Measurements from ENCODE around the gene HELB. TPM values are rescaled to one million over a fixed set of nuclear protein-coding genes. Genes with fewer than 3 reads are reported as not detected.

Gene HELB
- total RNA-seq, 1 experiment from 2014 or later = 10.7 TPM

GRCh38 chr12:66340131-66340530, 37.8 kb downstream of the HELB start:
- H4K91ac ChIP-seq (ENCODE audit: insufficient read length, low read depth, low read length) = no peak overlapping the region
- H3K18ac ChIP-seq (ENCODE audit: insufficient read length, low read depth, low read length) = no peak overlapping the region
- H3K27ac ChIP-seq (ENCODE audit: insufficient read length, low read depth, low read length) = no peak overlapping the region
- no peaks in the 10 kb centered on the region for H3K4me1 ChIP-seq (ENCODE audit: insufficient read depth, low read length)
- H2BK12ac ChIP-seq (ENCODE audit: insufficient read length, low read depth, low read length) = no peak overlapping the region
- Mint-ChIP-seq H3K27ac (no peak overlapping the region), H3K9me3 (peaks cover 18 to 26% of the 10 kb centered on the region in 2 experiments), H3K4me1 (no peaks in the 10 kb centered on the region), H3K27me3 (ENCODE audit: low read depth) (no peaks in the 10 kb centered on the region), H3K36me3 (ENCODE audit: insufficient read depth in 1 of 3, low read depth in 3 of 3) (peaks cover 40 to 58% (median 50%) of the 10 kb centered on the region in 3 experiments), H3K4me3 (no peak overlapping the region)
- no peak overlapping the region for H3T11ph ChIP-seq (ENCODE audit: low read length)
- H2BK120ac ChIP-seq (ENCODE audit: low read depth, low read length, poor library complexity, severe bottlenecking) = no peak overlapping the region
- H3K4me2 ChIP-seq (ENCODE audit: insufficient read depth, insufficient read length, low read length) = no peak overlapping the region
- no peak overlapping the region for H3K23ac ChIP-seq (ENCODE audit: insufficient read length, low read depth, low read length)
- WGBS (ENCODE audit: extremely low coverage, insufficient read length, low lambda C conversion rate) = no CpG with 5 or more reads among the region's 2 CpGs
- no peaks in the 10 kb centered on the region for H3K79me1 ChIP-seq (ENCODE audit: insufficient read depth, low read depth, low read length, poor library complexity, severe bottlenecking)
- H2AK5ac ChIP-seq (ENCODE audit: insufficient read length, low read length) = no peak overlapping the region
- H3K79me2 ChIP-seq (ENCODE audit: insufficient read depth, low read length) = no peaks in the 10 kb centered on the region
- H3K23me2 ChIP-seq (ENCODE audit: insufficient read length, low read depth, low read length, poor library complexity, severe bottlenecking) = peaks cover 3% of the 10 kb centered on the region
- H3K4ac ChIP-seq (ENCODE audit: low read depth, low read length) = no peak overlapping the region
- no peak overlapping the region for H4K8ac ChIP-seq (replicated peaks; ENCODE audit: insufficient read length, low read depth, low read length)
- H4K20me1 ChIP-seq (ENCODE audit: control insufficient read depth, insufficient read depth, insufficient read length) = no peaks in the 10 kb centered on the region
- H3K27me3 ChIP-seq (ENCODE audit: insufficient read depth, low read length) = no peaks in the 10 kb centered on the region
- no peak for TF ChIP-seq CTCF (conservative IDR thresholded peaks at IDR 0.05)
- no peak overlapping the region for H2BK20ac ChIP-seq (ENCODE audit: low read depth, low read length, poor library complexity, severe bottlenecking)
- H3K56ac ChIP-seq (ENCODE audit: insufficient read length, low read depth, low read length) = no peak overlapping the region
- H2BK5ac ChIP-seq (ENCODE audit: insufficient read length, low read length) = no peak overlapping the region
- H3K14ac ChIP-seq (ENCODE audit: insufficient read depth, low read length) = no peak overlapping the region
- H4K5ac ChIP-seq (ENCODE audit: insufficient read length, low read depth, low read length) = no peak overlapping the region
- H3K9me3 ChIP-seq (ENCODE audit: control insufficient read depth, low read depth, low read length) = peaks cover 13% of the 10 kb centered on the region
- DNase-seq = no peak
- H3K9ac ChIP-seq (ENCODE audit: extremely low read depth, insufficient read length, low read length) = no peak overlapping the region
- no peak overlapping the region for H2AFZ ChIP-seq (ENCODE audit: low read length)
- no peak overlapping the region for H2BK15ac ChIP-seq (ENCODE audit: low read depth, low read length)

Measured in H9 (cell line).